Measurements from ENCODE around the gene SEC24D. TPM values are rescaled to one million over a fixed set of nuclear protein-coding genes. Genes with fewer than 3 reads are reported as not detected.

Gene SEC24D
- total and polyA plus RNA-seq, 2 of the 8 experiments (the other 6 are each of a cell fraction or from before 2014, with no cell fraction given): 28.9 to 91.6 TPM

DNA sequence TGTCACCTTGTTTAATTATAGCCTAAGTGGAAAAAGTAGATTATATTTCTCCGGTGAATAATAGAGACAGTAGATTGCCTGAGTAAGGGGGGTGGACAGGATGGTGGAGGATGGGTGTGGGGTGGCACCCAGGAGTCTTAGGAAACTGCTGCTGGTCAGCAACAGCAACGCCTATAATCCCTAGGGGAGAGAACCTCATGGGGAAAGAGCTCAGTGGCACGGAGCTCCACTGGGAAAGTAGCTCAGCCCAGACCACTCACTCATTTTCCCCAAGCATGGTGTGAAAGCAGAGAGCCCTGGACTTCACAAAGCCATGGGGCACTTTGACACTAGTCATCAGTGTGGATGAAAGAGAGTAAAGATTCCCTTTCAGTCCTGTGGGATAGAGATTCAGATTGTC is 119.6 kb downstream of the SEC24D start:
- CTCF ChIA-PET (ENCODE audit: partially characterized antibody): interaction anchor here (0.6 to 1.6 kb wide), 3 partner anchors 25 to 108 kb away, joined by 3 to 6 read pairs (median 3); no protein-coding TSS in a partner anchor
- no peak overlapping the region for H3K56ac ChIP-seq (replicated peaks; ENCODE audit: insufficient read length, low read depth, low read length)
- no peak overlapping the region for H2AK5ac ChIP-seq (ENCODE audit: low read depth, low read length)
- H3K9ac ChIP-seq (replicated peaks in 1 of 4; ENCODE audit: extremely low read depth in 1 of 4, low read depth in 3 of 4, low read length in 3 of 4): no peak overlapping the region
- peaks cover 0 to 2% of the 10 kb centered on the region in 2 experiments for H4K20me1 ChIP-seq (replicated peaks in 1 of 2; ENCODE audit: control insufficient read depth in 1 of 2, insufficient read depth in 2 of 2, low read length in 2 of 2)
- no peak overlapping the region for H2BK120ac ChIP-seq (replicated peaks; ENCODE audit: low read depth, low read length)
- H3K27me3 ChIP-seq (replicated peaks in 1 of 4; ENCODE audit: control insufficient read depth in 3 of 4, extremely low read depth in 1 of 4, insufficient read depth in 3 of 4, low read length in 3 of 4): no peaks in the 10 kb centered on the region
- POLR2A ChIA-PET (ENCODE audit: partially characterized antibody): interaction anchor here (0.5 kb wide), 1 partner anchor 24 kb away, joined by 3 read pairs; no protein-coding TSS in a partner anchor
- no peak overlapping the region for H3K23ac ChIP-seq (ENCODE audit: insufficient read length)
- H4K5ac ChIP-seq (ENCODE audit: insufficient read length, low read depth, low read length): no peak overlapping the region
- no peak overlapping the region for H4K91ac ChIP-seq (replicated peaks; ENCODE audit: insufficient read length, low read length)
- no peak overlapping the region for H3K4ac ChIP-seq (replicated peaks; ENCODE audit: insufficient read length, low read depth, low read length)
- no peaks in the 10 kb centered on the region for H3K4me1 ChIP-seq (replicated peaks in 1 of 4; ENCODE audit: control insufficient read depth in 3 of 4, insufficient read depth in 4 of 4, low read length in 3 of 4)
- no peak overlapping the region for H2BK15ac ChIP-seq (ENCODE audit: low read length)
- FAIRE-seq (no peak), DNase-seq (ENCODE audit: low read depth in 1 of 2, low spot score in 2 of 2) (no peak)
- H2BK12ac ChIP-seq (ENCODE audit: low read depth, low read length): no peak overlapping the region
- no peak overlapping the region for H2BK5ac ChIP-seq (ENCODE audit: low read depth, low read length)
- H3K14ac ChIP-seq (ENCODE audit: insufficient read length): no peak overlapping the region
- no peaks in the 10 kb centered on the region for H3K23me2 ChIP-seq (ENCODE audit: low read depth, low read length)
- peaks cover 0 to 4% (median 1%) of the 10 kb centered on the region in 4 experiments; a peak in 1 of 8 replicates for H3K36me3 ChIP-seq (ENCODE audit: control insufficient read depth in 2 of 4, insufficient read depth in 4 of 4, low read length in 3 of 4)
- WGBS, 2 experiments (ENCODE audit: extremely low coverage in 1 of 2, insufficient coverage in 1 of 2, insufficient read length in 1 of 2, insufficient replicate concordance in 2 of 2, low coverage in 1 of 2, low lambda C conversion rate in 2 of 2, missing lambda C conversion rate in 1 of 2): 90% methylated on average over 3 of the region's 3 CpGs; no CpG with 5 or more reads in 1 of the 2 experiments
- no peak overlapping the region for H4K8ac ChIP-seq (ENCODE audit: extremely low read depth, insufficient read depth, low read length)
- no peak overlapping the region for H3K18ac ChIP-seq (ENCODE audit: extremely low read depth, low read length)
- H3K79me1 ChIP-seq (ENCODE audit: low read depth, low read length): no peaks in the 10 kb centered on the region
- H3K9me3 ChIP-seq (ENCODE audit: insufficient read depth in 2 of 2, low read depth in 1 of 2, low read length in 1 of 2): no peaks in the 10 kb centered on the region
- no peak overlapping the region for H3K4me3 ChIP-seq (ENCODE audit: extremely low read depth in 1 of 4, insufficient read depth in 2 of 4, low read depth in 3 of 4, low read length in 4 of 4)
- H3K4me2 ChIP-seq (ENCODE audit: insufficient read depth in 1 of 2, low read depth in 2 of 2, low read length in 2 of 2): no peak overlapping the region
- no peaks in the 10 kb centered on the region for H3K79me2 ChIP-seq (ENCODE audit: control insufficient read depth in 1 of 2, insufficient read depth in 2 of 2, low read length in 2 of 2)
- H2BK20ac ChIP-seq (ENCODE audit: low read length): no peak overlapping the region
- no peak overlapping the region for H3K27ac ChIP-seq (ENCODE audit: low read depth, low read length)
- no peak overlapping the region for H2AFZ ChIP-seq (ENCODE audit: low read length)
